HepG2 (cell line): ENCODE data around the gene SMYD2. TPM values are rescaled to one million over a fixed set of nuclear protein-coding genes. Genes with fewer than 3 reads are reported as not detected.
A peak's percentile ranks its signal among the peaks of the same experiment; 100 is the strongest.

Experiments
- ATAC-seq: fragments of 200-7000 bp; cut with Tn5 transposase; 3 replicates; pipeline ENCODE4 v1.9.1; 2020; ENCODE audit warnings: mild to moderate bottlenecking, moderate library complexity
- BruUV-seq: library from RNA; stranded (reverse); fragments of 400-500 nt; replicated peaks from 2 replicates; lab custom pipeline; 2021; lab: Mats Ljungman, UMichigan
- CTCF ChIA-PET: fragments of 300-600 bp; formaldehyde crosslinking; extraction: SDS; loops from one replicate; lab custom pipeline; 2021; ENCODE audit warnings: low total read pairs, inconsistent platforms, low intra/inter-chr PET ratio; lab: Yijun Ruan, JAX
- POLR2A ChIA-PET: fragments of 350-600 bp; sonication (Branson Sonifier 250); formaldehyde crosslinking; loops from one replicate; lab custom pipeline; 2020; ENCODE audit warnings: antibody characterized with exemption, inconsistent platforms; lab: Yijun Ruan, JAX
- DNase-seq: peaks from one replicate; pipeline ENCODE4 v3.0.0-alpha.2; 2015; ENCODE audit warnings: low spot score
- FAIRE-seq: peaks from 3 replicates; lab custom pipeline; 2011; peaks lifted over from hg19 to GRCh38; lab: Jason Lieb, UNC
- H2AFZ ChIP-seq: one replicate; pipeline ENCODE4 v1.6.1; 2011; ENCODE audit warnings: low read length, inconsistent platforms
- H3K27ac ChIP-seq: fragments of 300-600 bp; 3 replicates; pipeline ENCODE4 v1.8.0; 2011; ENCODE audit warnings: mixed run types, mild to moderate bottlenecking, mixed read lengths, low read length, inconsistent platforms; ENCODE audit not compliant: insufficient read depth; ENCODE audit errors: extremely low read length
- H3K27me3 ChIP-seq, 2 experiments: fragments of 200-600 bp in 1 of 2; 2 replicates in 1 of 2; 3 replicates in 1 of 2; pipeline versions ENCODE4 v1.6.0 to v1.8.0; 2011; ENCODE audit warnings: low read length in 2 of 2, mild to moderate bottlenecking in 2 of 2, moderate library complexity in 2 of 2, inconsistent platforms in 1 of 2; ENCODE audit not compliant: insufficient read depth in 2 of 2, control insufficient read depth in 1 of 2
- H3K36me3 ChIP-seq, 2 experiments: fragments of 200-600 bp in 1 of 2; replicated peaks in 1 of 2; 2 replicates in 1 of 2; 3 replicates in 1 of 2; pipeline versions ENCODE4 v1.5.1 to v1.8.0; 2011; ENCODE audit warnings: low read length in 2 of 2, inconsistent platforms in 1 of 2; ENCODE audit not compliant: insufficient read depth in 2 of 2, control insufficient read depth in 1 of 2
- H3K4me1 ChIP-seq: 2 replicates; pipeline ENCODE4 v1.5.1; 2012; ENCODE audit warnings: low read length, inconsistent platforms; ENCODE audit not compliant: insufficient read depth
- H3K4me2 ChIP-seq: 2 replicates; pipeline ENCODE4 v1.6.0; 2011; ENCODE audit warnings: low read depth, low read length, inconsistent platforms
- H3K4me3 ChIP-seq, 3 experiments: fragments of 200-600 bp in 1 of 3; sonication (generic), shearing (Covaris generic) in 1 of 3; replicated peaks in 1 of 3; 2 replicates each; pipeline ENCODE4 v1.5.1; 2011 to 2016; ENCODE audit warnings: low read length in 3 of 3, inconsistent platforms in 2 of 3, low read depth in 2 of 3, mild to moderate bottlenecking in 2 of 3, control low read depth in 1 of 3, mixed read lengths in 1 of 3; ENCODE audit not compliant: insufficient read depth in 1 of 3
- H3K79me2 ChIP-seq: one replicate; pipeline ENCODE4 v1.6.1; 2011; ENCODE audit warnings: low read length, inconsistent platforms; ENCODE audit not compliant: insufficient read depth
- H3K9ac ChIP-seq: 2 replicates; pipeline ENCODE4 v1.6.0; 2011; ENCODE audit warnings: mild to moderate bottlenecking, low read depth, low read length, inconsistent platforms; ENCODE audit not compliant: insufficient read depth
- H3K9me3 ChIP-seq: 2 replicates; pipeline ENCODE4 v1.5.1; 2012; ENCODE audit warnings: mild to moderate bottlenecking, low read length
- H4K20me1 ChIP-seq: 2 replicates; pipeline ENCODE4 v1.6.0; 2011; ENCODE audit warnings: inconsistent platforms, mild to moderate bottlenecking, low read length, moderate library complexity; ENCODE audit not compliant: insufficient read depth
- FOXO1 ChIP-seq: sonication (generic); formaldehyde crosslinking; IDR thresholded peaks from 2 replicates; pipeline ENCODE4 v1.4.0; 2020; ENCODE audit warnings: missing genetic modification reagents
- GPN1 ChIP-seq: sonication (generic); formaldehyde crosslinking; IDR thresholded peaks from 2 replicates; pipeline ENCODE4 v1.5.1; 2020; ENCODE audit warnings: missing genetic modification reagents, borderline replicate concordance
- HCFC1 ChIP-seq: fragments of 150-350 bp; IDR thresholded peaks from 2 replicates; pipeline ENCODE4 v1.6.1; 2014; ENCODE audit warnings: low read depth, low read length
- IKZF4 ChIP-seq: sonication (generic); formaldehyde crosslinking; IDR thresholded peaks from 2 replicates; pipeline ENCODE4 v1.5.1; 2020; ENCODE audit warnings: borderline replicate concordance, mild to moderate bottlenecking, low read depth, missing genetic modification reagents; ENCODE audit errors: not compliant biosample characterization
- KDM5B ChIP-seq: sonication (generic); formaldehyde crosslinking; IDR thresholded peaks from 2 replicates; pipeline ENCODE4 v1.4.0; 2020; ENCODE audit warnings: missing genetic modification reagents, mild to moderate bottlenecking, borderline replicate concordance
- MAZ ChIP-seq, 2 experiments: sonication (generic) in 1 of 2; formaldehyde crosslinking in 1 of 2; IDR thresholded peaks; 2 replicates each; pipeline versions ENCODE4 v1.5.0 to v1.6.1; 2012 to 2020; ENCODE audit warnings: low read depth in 2 of 2, mild to moderate bottlenecking in 2 of 2, borderline replicate concordance in 1 of 2, improper control_type of control experiment in 1 of 2, low read length in 1 of 2, missing genetic modification reagents in 1 of 2, moderate library complexity in 1 of 2
- MEIS2 ChIP-seq: sonication (generic); formaldehyde crosslinking; IDR thresholded peaks from 2 replicates; pipeline ENCODE4 v1.9.0; 2021; ENCODE audit warnings: mild to moderate bottlenecking, missing genetic modification reagents
- SNAPC2 ChIP-seq: sonication (generic); formaldehyde crosslinking; IDR thresholded peaks from 2 replicates; pipeline ENCODE4 v1.8.1; 2022; ENCODE audit warnings: mild to moderate bottlenecking, missing genetic modification reagents
- SOX13 ChIP-seq, 3 experiments: fragments of 450-650 bp in 1 of 3; sonication (generic) in 1 of 3; formaldehyde crosslinking in 1 of 3; IDR thresholded peaks in 2 of 3; conservative IDR thresholded peaks in 1 of 3; 2 replicates each; pipeline versions ENCODE4 v1.5.0 to v1.6.1; 2016 to 2020; ENCODE audit warnings: antibody characterized with exemption in 1 of 3, mild to moderate bottlenecking in 1 of 3, missing compliant biosample characterization in 1 of 3, missing genetic modification reagents in 1 of 3, moderate library complexity in 1 of 3
- SOX6 ChIP-seq, 2 experiments: fragments of 450-650 bp in 1 of 2; sonication (generic) in 1 of 2; formaldehyde crosslinking in 1 of 2; IDR thresholded peaks; 2 replicates each; pipeline versions ENCODE4 v1.4.0 to v1.6.1; 2017 to 2020; ENCODE audit warnings: antibody characterized with exemption in 1 of 2, mild to moderate bottlenecking in 1 of 2, missing genetic modification reagents in 1 of 2
- SP140L ChIP-seq: sonication (generic); formaldehyde crosslinking; IDR thresholded peaks from 2 replicates; pipeline ENCODE4 v1.4.0; 2020; ENCODE audit warnings: missing genetic modification reagents, borderline replicate concordance
- ZBTB20 ChIP-seq: sonication (generic); formaldehyde crosslinking; IDR thresholded peaks from 2 replicates; pipeline ENCODE4 v1.8.1; 2023; ENCODE audit warnings: missing genetic modification reagents, low read depth, mild to moderate bottlenecking, borderline replicate concordance
- ZBTB26 ChIP-seq: IDR thresholded peaks from 2 replicates; pipeline ENCODE4 v1.6.1; 2016; ENCODE audit warnings: missing compliant biosample characterization, missing genetic modification reagents, borderline replicate concordance
- ZBTB33 ChIP-seq: sonication (generic); formaldehyde crosslinking; IDR thresholded peaks from 2 replicates; pipeline ENCODE4 v1.4.0; 2020; ENCODE audit warnings: missing genetic modification reagents
- ZNF362 ChIP-seq: sonication (generic); formaldehyde crosslinking; IDR thresholded peaks from 2 replicates; pipeline ENCODE4 v1.4.0; 2020; ENCODE audit warnings: missing genetic modification reagents, mild to moderate bottlenecking, borderline replicate concordance
- whole genome bisulfite sequencing: methylation state at CpG from one replicate; pipeline ENCODE4 v1.1.6; 2017; ENCODE audit warnings: low lambda C conversion rate; 5-methylcytosine and 5-hydroxymethylcytosine counted together
- in situ Hi-C: cut with HindIII; loops from 2 replicates; pipeline ENCODE4 v1.10.0; 2017; ENCODE audit warnings: low pct_unique_long_range_greater_than_20kb; ENCODE audit not compliant: extremely low pct_ligation_motif_present
- intact Hi-C: fragments of 100-400 bp; cut with micrococcal nuclease; formaldehyde crosslinking; loops from one replicate; pipeline ENCODE4 v1.10.0; 2022; ENCODE audit not compliant: unreplicated experiment
- polyA plus RNA-seq, 8 experiments: library from polyadenylated mRNA; depleted of rRNA in 3 of 8; stranded (reverse) in 7 of 8; unstranded in 1 of 8; fragments of >200 nt; fragmentation: Illumina TruSeq in 4 of 8; extraction: Trizol in 4 of 8; gene quantifications; 2 replicates each; pipeline versions ENCODE4 v1.2.1 to v1.2.3, GENCODE V29; 2011 to 2016; ENCODE audit warnings: low read depth in 4 of 8, missing spikeins in 1 of 8, mixed read lengths in 1 of 8; ENCODE audit not compliant: insufficient read depth in 1 of 8
- total RNA-seq, 5 experiments: library from RNA; depleted of rRNA; stranded (reverse); fragments of >200 nt; fragmentation: Illumina TruSeq; extraction: Trizol; gene quantifications; 2 replicates each; pipeline ENCODE4 v1.2.3, GENCODE V29; 2016; ENCODE audit warnings: low read depth in 1 of 5

The SMYD2 gene
- total and polyA plus RNA-seq, 2 of the 13 experiments (the other 11 are each of a cell fraction or from before 2014, with no cell fraction given) = 72.7 to 139 TPM

GRCh38 chr1:214317300-214317699 lies 36.3 kb downstream of the SMYD2 start:
- Histone ChIP-seq H3K4me1 (peaks cover 47% of the 10 kb centered on the region), H2AFZ (no peak overlapping the region), H3K36me3 (peaks cover 10 to 55% of the 10 kb centered on the region in 2 experiments), H3K9me3 (no peaks in the 10 kb centered on the region), H3K9ac (no peak overlapping the region), H3K27me3 (no peaks in the 10 kb centered on the region), H4K20me1 (no peaks in the 10 kb centered on the region; the same call in 1 of the 2 replicates), H3K27ac (no peak overlapping the region), H3K79me2 (peaks cover 2% of the 10 kb centered on the region), H3K4me3 (no peak overlapping the region), H3K4me2 (no peak overlapping the region)
- in situ Hi-C loops = no loop called here
- intact Hi-C loops = loop anchor here (2.0 kb wide), 1 partner anchor 32 kb away; no protein-coding TSS in a partner anchor
- ChIA-PET POLR2A (interaction anchor here (0.7 kb wide), 1 partner anchor 32 kb away, joined by 3 read pairs; no protein-coding TSS in a partner anchor), CTCF (no interaction called here)
- no TSS peak for BruUV-seq
- 83% methylated on average over 4 of the region's 4 CpGs for WGBS
- FAIRE-seq (no peak), ATAC-seq (no peak), DNase-seq (peak; percentile 3)
- no peak for TF ChIP-seq SOX6 (IDR thresholded peaks at IDR 0.05)
- TF ChIP-seq SOX6 (CRISPR knock-in tag; IDR thresholded peaks at IDR 0.05) = peak; percentile 38
- no peak for TF ChIP-seq ZBTB20
- peak; percentile 68 for TF ChIP-seq ZBTB33 (CRISPR knock-in tag)
- no peak for TF ChIP-seq SNAPC2 (CRISPR knock-in tag)
- no peak for TF ChIP-seq ZBTB26 (CRISPR knock-in tag)
- TF ChIP-seq KDM5B (CRISPR knock-in tag) = no peak
- TF ChIP-seq MEIS2 (CRISPR knock-in tag) = no peak
- TF ChIP-seq HCFC1 = no peak
- no peak for TF ChIP-seq SOX13 (IDR thresholded peaks at IDR 0.05)
- peak in 1 of 2 experiments; percentile 80; a peak in 2 of 4 replicates for TF ChIP-seq SOX13 (CRISPR knock-in tag; conservative IDR thresholded peaks at IDR 0.05 in 1 of 2, IDR thresholded peaks at IDR 0.05 in 1 of 2)
- no peak for TF ChIP-seq FOXO1 (CRISPR knock-in tag)
- no peak for TF ChIP-seq GPN1 (CRISPR knock-in tag)
- TF ChIP-seq ZNF362 (CRISPR knock-in tag) = no peak
- no peak for TF ChIP-seq SP140L
- TF ChIP-seq IKZF4 (CRISPR knock-in tag) = no peak
- no peak for TF ChIP-seq MAZ (IDR thresholded peaks at IDR 0.05; ENCODE audit: borderline replicate concordance, low read depth, low read length)
- TF ChIP-seq MAZ (CRISPR knock-in tag; IDR thresholded peaks at IDR 0.05; ENCODE audit: low read depth) = no peak
